HG02763 (cell line): Measurements from ENCODE around the gene SPEN.
"Not testable (repeated sequence)": the region's sequence is repeated elsewhere in the genome, so short reads cannot be mapped to it uniquely, and the experiment has no call there.

Experiments used
- ATAC-seq: cut with Tn5 transposase; IDR thresholded peaks from one replicate; pipeline ENCODE4 v1.9.1; 2021; ENCODE audit warnings: mild to moderate bottlenecking, moderate library complexity; ENCODE audit not compliant: unreplicated experiment

The SPEN gene

DNA sequence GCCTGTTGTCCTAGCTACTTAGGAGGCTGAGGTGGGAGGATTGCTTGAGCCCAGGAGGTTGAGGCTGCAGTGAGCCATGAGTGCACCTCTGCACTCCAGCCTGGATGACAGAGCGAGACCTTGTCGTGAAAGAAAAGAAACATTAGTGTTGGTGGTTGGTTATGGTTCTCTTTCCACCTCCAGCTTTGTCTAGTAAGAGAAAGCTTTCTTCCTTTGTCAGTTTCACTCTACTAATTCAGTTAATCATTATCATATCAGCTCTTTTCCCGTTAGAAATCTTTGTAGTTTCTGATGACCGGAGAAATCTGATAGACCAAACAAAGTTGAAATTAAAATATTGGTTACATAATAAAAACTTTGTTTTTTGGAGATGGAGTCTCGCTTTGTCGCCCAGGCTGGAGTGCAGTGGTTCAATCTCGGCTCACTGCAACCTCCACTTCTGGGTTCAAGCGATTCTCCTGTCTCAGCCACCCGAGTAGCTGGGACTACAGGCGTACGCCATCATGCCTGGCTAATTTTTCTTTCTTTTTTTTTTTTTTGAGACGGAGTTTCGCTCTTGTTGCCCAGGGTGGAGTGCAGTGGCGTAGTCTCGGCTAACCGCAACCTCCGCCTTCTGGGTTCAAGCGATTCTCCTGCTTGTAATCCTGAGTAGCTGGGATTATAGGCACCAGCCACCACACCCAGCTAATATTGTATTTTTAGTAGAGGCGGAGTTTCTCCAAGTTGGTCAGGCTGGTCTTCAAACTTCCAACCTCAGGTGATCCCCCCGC, 49.5 kb downstream of the SPEN start:
- ATAC-seq = not testable (repeated sequence)

DNA sequence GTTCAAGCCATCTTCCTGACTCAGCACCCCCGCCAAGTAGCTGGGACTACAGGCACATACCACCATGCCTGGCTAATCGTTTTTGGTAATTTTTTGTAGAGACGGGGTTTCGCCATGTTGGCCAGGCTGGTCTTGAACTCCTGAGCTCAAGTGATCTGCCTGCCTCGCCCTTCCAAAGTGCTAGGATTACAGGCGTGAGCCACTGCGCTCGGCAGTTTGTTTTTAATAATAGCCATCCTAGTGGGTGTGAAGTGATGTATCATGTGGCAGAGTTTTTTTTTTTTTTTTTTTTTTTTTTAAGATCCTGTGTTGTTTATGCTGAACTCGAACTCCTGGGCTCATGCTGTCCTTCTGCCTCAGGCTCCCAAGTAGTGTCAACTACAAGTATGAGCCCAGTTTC, 51.8 kb downstream of the SPEN start:
- no peak for ATAC-seq

DNA sequence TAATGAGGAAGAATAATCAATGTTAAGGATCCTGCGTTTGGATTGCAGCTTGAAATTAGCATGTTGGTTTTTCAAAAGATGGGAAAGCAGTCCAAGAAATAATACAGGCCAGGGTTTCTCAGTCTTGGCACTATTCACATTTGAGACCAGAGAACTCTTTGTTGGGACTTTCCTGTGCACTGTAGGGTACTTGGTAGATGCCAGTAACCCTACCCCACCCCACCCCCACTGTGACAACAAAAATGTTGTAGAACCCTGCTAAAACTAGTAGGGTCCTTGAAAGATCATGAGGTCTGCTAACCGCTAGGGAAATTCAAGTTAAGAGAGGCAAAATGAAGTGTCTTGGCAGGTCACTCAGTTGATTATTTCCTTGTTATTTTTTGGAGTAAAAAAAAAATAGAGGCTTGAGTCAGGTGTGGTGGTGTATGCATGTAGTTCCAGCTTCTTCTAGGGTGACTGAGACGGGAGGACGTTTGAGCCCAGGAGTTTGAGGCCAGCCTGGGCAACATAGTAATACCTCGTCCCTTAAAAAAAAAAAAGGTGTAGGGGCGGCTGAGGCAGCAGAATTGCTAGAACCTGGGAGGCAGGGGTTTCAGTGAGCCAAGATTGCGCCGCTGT, 53.3 kb downstream of the SPEN start:
- no peak for ATAC-seq

DNA sequence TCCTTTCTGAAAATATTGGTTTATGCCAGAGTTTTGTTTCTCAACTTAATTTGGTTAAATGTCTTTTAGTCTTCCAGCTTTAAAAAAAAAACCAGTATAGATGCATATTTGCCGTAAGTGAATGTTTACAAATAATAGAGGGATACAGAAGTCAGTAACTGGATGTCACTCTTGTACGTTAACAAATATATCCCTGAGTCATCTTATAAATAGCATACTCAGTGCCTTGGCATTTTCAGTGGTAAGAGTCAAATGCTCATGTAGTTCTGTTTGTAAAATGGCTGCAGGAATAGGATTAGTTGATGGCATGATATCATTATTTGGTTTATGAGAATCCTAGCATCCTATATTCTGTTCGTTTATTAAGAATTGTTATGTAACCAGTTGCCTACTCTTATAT, 55.4 kb downstream of the SPEN start:
- ATAC-seq = no peak

GRCh38 chr1:15908597-15908996, 61.1 kb downstream of the SPEN start:
- no peak for ATAC-seq

GRCh38 chr1:15911141-15911540, 63.6 kb downstream of the SPEN start:
- no peak for ATAC-seq

GRCh38 chr1:15911927-15912326, 64.4 kb downstream of the SPEN start:
- ATAC-seq = no peak

- ATAC-seq = not testable (repeated sequence)
Observed at GRCh38 chr1:15913607-15914006, 66.1 kb downstream of the SPEN start.

- ATAC-seq = no peak
Observed at GRCh38 chr1:15915991-15916390, 68.5 kb downstream of the SPEN start.

- no peak for ATAC-seq
Observed at GRCh38 chr1:15916417-15916816, 68.9 kb downstream of the SPEN start.

DNA sequence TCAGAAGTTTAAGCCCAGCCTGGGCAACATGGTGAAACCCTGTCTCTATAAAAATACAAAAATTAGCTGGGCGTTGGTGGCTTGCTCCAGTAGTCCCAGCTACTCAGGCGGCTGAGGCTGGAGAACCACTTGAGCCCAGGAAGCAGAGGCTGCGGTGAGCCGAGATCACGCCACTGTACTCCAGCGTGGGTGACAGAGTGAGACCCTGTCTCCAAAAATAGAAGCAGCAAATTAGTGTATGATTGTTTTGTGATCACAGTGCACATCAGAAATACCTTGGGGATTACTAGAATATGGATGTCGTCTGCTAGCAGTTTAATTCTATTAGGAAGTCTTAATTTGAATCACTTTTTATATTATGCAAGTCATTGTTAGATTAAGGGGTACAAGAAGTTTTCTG, 69.4 kb downstream of the SPEN start:
- no peak for ATAC-seq

DNA sequence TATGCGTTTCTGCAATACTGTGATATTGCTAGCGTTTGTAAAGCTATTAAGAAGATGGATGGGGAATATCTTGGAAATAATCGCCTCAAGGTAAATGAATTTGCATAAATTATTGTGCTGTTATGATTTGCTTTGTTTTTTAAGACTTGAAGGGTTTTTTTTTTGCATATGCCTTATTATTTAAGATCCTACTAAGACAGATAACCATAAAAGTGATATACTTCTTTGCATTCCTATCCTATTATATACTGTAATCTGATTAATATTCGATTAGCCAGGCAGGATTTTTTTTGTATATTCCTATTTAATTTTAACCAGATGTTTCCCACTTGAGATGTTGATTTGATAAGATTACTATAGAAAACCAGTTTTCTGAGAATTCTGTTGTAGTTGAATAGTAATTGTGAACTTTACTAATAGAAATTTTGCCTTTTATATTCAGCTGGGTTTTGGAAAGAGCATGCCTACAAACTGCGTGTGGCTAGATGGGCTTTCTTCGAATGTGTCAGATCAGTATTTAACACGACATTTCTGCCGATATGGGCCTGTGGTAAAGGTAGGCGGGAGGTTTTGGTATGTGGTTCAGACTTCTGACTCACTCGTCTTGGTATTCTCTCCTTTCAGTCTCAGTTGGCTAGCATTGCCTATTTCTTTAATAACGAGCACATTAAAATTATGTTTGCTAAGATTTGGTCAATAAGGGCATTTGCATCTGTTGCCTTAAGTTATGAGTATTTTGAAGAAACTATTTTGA, 71.6 kb downstream of the SPEN start:
- ATAC-seq = peak; percentile 51

GRCh38 chr1:15923241-15923640, 75.7 kb downstream of the SPEN start:
- no peak for ATAC-seq

DNA sequence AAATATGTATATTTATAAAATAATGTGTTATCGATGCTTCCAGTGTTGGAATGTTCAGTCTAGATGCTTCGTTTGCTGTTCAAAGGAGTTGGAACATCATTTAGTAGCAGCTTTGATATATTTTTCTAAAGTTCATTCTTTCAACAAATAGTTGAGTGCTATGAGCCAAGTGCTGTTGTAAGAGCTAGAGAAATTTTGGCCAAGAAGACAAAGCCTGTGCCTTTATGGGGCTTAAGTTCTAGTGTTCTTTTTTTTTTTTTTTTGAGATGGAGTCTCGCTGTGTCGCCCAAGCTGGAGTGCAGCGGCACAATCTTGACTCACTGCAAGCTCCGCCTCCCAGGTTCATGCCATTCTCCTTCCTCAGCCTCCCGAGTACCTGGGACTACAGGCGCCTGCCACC, 78.9 kb downstream of the SPEN start:
- not testable (repeated sequence) for ATAC-seq

DNA sequence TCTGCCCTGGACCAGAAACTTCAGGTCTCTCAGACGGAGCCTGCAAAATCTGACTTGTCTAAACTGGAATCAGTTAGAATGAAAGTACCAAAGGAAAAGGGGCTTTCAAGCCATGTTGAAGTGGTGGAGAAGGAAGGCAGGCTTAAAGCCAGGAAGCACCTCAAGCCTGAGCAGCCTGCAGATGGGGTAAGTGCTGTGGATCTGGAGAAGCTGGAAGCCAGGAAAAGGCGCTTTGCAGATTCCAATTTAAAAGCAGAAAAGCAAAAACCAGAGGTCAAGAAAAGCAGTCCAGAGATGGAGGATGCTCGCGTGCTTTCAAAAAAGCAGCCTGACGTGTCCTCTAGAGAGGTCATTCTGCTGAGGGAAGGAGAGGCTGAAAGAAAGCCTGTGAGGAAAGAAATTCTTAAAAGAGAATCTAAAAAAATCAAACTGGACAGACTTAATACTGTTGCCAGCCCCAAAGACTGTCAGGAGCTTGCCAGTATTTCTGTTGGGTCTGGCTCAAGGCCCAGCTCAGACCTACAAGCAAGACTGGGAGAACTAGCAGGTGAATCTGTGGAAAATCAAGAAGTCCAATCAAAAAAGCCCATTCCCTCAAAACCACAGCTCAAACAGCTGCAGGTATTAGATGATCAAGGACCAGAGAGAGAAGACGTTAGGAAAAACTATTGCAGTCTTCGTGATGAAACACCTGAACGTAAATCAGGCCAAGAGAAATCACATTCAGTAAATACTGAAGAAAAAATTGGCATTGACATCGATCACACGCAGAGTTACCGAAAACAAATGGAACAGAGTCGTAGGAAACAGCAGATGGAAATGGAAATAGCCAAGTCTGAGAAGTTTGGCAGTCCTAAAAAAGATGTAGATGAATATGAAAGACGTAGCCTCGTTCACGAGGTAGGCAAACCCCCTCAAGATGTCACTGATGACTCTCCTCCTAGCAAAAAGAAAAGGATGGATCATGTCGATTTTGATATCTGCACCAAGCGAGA, 81.8 kb downstream of the SPEN start:
- no peak for ATAC-seq

- no peak for ATAC-seq
Observed at GRCh38 chr1:15931401-15931800, 83.9 kb downstream of the SPEN start.

DNA sequence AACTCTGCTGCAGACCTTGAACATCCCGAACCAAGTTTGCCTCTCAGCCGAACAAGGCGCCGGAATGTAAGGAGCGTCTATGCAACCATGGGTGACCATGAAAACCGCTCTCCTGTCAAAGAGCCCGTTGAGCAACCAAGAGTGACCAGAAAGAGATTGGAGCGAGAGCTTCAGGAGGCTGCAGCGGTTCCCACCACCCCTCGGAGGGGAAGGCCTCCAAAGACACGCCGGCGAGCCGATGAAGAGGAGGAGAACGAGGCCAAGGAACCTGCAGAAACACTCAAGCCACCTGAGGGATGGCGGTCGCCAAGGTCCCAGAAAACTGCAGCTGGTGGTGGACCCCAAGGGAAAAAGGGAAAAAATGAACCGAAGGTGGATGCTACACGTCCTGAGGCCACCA, 84.4 kb downstream of the SPEN start:
- no peak for ATAC-seq

- no peak for ATAC-seq
Observed at GRCh38 chr1:15932612-15933011, 85.1 kb downstream of the SPEN start.

DNA sequence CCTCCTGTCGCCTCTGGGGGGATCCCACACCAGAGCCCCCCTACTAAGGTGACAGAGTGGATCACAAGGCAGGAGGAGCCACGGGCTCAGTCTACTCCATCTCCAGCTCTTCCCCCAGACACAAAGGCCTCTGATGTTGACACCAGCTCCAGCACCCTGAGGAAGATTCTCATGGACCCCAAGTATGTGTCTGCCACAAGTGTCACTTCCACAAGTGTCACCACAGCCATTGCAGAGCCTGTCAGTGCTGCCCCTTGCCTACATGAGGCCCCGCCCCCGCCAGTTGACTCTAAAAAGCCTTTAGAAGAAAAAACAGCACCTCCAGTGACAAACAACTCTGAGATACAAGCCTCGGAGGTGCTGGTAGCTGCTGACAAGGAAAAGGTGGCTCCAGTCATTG, 86.2 kb downstream of the SPEN start:
- no peak for ATAC-seq

DNA sequence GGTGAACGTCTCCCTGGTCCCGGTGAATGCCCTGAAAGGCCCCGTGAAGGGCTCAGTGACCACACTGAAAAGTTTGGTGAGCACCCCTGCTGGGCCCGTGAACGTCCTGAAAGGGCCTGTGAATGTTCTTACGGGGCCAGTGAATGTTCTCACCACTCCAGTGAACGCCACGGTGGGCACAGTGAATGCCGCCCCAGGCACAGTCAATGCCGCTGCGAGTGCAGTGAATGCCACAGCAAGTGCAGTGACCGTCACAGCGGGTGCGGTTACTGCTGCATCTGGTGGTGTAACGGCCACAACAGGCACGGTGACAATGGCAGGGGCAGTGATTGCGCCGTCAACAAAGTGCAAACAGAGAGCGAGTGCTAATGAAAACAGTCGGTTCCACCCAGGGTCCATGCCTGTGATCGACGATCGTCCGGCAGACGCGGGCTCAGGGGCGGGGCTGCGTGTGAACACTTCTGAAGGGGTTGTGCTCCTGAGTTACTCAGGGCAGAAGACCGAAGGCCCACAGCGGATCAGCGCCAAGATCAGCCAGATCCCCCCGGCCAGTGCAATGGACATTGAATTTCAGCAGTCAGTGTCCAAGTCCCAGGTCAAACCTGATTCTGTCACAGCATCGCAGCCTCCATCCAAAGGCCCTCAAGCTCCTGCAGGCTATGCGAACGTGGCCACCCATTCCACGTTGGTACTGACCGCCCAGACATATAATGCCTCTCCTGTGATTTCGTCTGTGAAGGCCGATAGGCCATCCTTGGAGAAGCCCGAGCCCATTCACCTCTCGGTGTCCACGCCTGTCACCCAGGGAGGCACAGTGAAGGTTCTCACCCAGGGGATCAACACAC, 86.9 kb downstream of the SPEN start:
- ATAC-seq = no peak
